Stimulated activated CD8-positive, alpha-beta memory T cell treated with anti-CD3 and anti-CD28 coated beads, Interleukin-15, amount 100 ng/mL, for 4 hours (primary cell): ENCODE data around the gene PLA2G4E.

ENCODE experiments used
- DNase-seq, 2 donors: peaks; one replicate each; pipeline ENCODE4 v3.0.0-alpha.2; 2020; ENCODE audit warnings: low read depth in 2 of 2

Gene PLA2G4E

DNA sequence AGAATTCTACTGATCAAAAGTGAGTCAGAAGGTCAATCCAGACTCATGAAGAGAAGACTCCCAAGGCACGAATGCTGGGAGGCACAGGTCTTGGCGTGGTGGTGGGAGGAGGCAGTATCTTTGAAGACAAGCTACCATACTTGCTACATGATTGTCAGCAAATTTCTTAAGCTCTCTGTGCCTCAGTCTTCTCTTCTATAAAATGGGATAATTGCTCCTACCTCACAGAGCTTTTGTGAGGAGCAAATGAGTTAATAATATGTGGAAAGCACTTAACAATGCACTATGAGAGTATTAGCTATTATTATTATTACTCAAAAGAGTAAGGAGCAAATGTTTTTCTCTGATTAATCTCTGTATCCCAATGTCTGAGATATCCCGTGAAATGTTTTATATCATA is 84.7 kb downstream of the PLA2G4E start:
- no peak for DNase-seq

DNA sequence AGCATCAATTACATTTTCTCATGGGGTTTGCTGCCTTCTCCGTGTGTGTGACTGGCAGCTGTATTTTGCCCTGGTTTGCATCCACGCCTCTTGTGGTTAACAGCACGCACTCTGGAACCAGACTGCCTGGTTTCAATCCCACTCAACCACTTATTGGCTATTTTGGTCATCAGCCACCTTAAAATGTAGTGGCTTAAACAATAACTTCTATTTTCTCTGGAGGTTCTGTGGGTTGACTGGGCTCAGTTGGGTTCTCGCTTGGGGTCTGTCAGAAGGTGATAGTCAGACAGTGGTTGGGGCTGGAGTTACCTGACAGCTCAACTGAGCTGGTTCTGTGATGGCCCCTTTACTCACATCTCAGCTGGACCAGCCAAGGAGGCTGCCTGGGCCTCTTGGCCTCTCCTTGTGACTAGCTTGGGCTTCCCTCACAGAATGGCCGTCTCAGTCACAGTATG is 85.2 kb downstream of the PLA2G4E start:
- DNase-seq: no peak

GRCh38 chr15:41934843-41935242 is 86.0 kb downstream of the PLA2G4E start:
- peak; percentile 50 to 56 for DNase-seq

GRCh38 chr15:41933771-41934170 is 87.1 kb downstream of the PLA2G4E start:
- no peak for DNase-seq

DNA sequence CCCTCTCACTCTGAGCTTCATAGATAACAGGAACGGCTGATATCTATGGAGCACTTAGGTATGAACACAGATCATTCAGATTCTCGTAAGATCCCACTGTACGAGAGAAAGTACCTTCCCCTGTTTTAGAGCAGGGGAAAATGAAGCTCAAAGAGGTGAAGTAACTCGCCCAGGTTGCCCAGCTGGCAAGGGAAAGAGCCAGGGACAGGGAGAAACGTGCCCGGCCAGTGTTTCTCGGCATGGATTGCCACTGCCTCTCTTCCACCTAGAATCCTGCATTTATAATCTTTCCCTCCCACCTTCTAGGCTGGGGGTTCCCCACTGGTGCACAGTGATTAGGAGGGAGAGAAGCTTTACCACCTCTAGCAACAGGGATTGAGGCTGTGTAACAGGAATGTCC is 87.5 kb downstream of the PLA2G4E start:
- no peak for DNase-seq

DNA sequence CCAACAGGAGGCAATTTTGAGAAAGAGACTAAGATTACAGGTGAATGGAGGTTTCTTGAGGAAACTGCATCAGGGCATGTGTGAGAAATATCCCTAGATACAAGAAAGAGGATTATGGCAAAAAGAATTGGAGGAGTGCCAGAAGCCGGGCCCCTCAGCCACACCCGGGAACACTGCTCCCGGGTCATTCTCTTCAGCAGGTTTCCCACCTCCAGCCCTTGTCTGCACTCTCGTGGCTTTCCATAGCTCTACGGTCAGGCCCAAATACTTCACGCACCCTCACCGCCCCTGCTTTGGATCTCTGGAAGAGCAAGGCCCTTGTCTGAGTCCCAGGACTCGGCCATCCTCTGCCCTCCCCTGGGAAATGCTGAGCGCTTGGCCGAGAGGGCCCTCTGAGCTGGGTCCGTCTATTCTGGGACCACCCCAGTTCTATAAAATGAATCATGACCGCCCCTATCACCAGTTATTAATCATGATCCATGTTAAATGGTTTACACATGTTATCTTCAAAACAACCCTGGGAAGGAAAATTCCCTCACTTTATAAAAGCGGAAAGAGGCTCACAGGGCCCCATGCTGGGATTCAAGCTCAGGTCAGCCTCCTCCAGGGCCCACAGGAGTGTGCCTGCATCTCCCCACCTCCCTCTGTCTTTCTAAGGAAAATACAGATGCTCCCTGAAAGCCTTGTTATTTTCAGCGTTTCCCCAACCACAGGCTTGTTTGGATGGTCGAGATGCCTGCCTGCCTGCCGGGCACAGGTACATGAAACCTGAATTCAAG is 88.1 kb downstream of the PLA2G4E start:
- DNase-seq: no peak

- DNase-seq: no peak
These were observed 88.7 kb downstream of the PLA2G4E start for GRCh38 chr15:41932101-41932500.
